GM12878 (cell line): ENCODE measurements around the gene NCBP3. TPM values are rescaled to one million over a fixed set of nuclear protein-coding genes. Genes with fewer than 3 reads are reported as not detected.

Experiments
- ATAC-seq: fragments of 200-7000 bp; cut with Tn5 transposase; 3 replicates; pipeline ENCODE4 v1.9.1; 2020; ENCODE audit warnings: mild to moderate bottlenecking, moderate library complexity
- BruUV-seq: library from RNA; stranded (reverse); fragments of 400-500 nt; replicated peaks from 2 replicates; lab custom pipeline; 2021; lab: Mats Ljungman, UMichigan
- CTCF ChIA-PET: fragments of 300-600 bp; sonication (Branson Sonifier 250); formaldehyde crosslinking; extraction: SDS; loops from one replicate; lab custom pipeline; 2021; ENCODE audit warnings: inconsistent platforms; lab: Yijun Ruan, JAX
- POLR2A ChIA-PET: fragments of 350-600 bp; formaldehyde crosslinking; extraction: SDS; loops from one replicate; lab custom pipeline; 2021; ENCODE audit warnings: inconsistent platforms; lab: Charles Lee
- RAD21 ChIA-PET: fragments of 300-600 bp; sonication (Branson Sonifier 250); formaldehyde crosslinking; loops from one replicate; lab custom pipeline; 2023; ENCODE audit warnings: antibody characterized with exemption; ENCODE audit not compliant: unreplicated experiment; lab: Charles Lee
- SMC1A ChIA-PET: fragments of 300-600 bp; sonication (Branson Sonifier 250); formaldehyde crosslinking; loops from one replicate; lab custom pipeline; 2023; ENCODE audit not compliant: unreplicated experiment, uncharacterized antibody; lab: Charles Lee
- DNase-seq: peaks from one replicate; pipeline ENCODE4 v3.0.0-alpha.2; 2011; ENCODE audit warnings: low read depth, low spot score
- FAIRE-seq: peaks from 3 replicates; lab custom pipeline; 2011; peaks lifted over from hg19 to GRCh38; lab: Jason Lieb, UNC
- H2AFZ ChIP-seq: 2 replicates; pipeline ENCODE4 v1.6.0; 2011; ENCODE audit warnings: low read depth, low read length, control low read depth; ENCODE audit not compliant: control insufficient read depth
- H3K27ac ChIP-seq: 2 replicates; pipeline ENCODE4 v1.5.1; 2011; ENCODE audit warnings: control low read depth; ENCODE audit not compliant: control insufficient read depth, insufficient read depth
- H3K27me3 ChIP-seq, 2 experiments: replicated peaks in 1 of 2; 2 replicates each; pipeline versions ENCODE4 v1.6.0 to v1.6.1; 2011; ENCODE audit warnings: low read length in 1 of 2; ENCODE audit not compliant: control insufficient read depth in 2 of 2, insufficient read depth in 2 of 2
- H3K36me3 ChIP-seq, 2 experiments: 2 replicates each; pipeline ENCODE4 v1.5.1; 2011; ENCODE audit warnings: low read length in 1 of 2; ENCODE audit not compliant: control insufficient read depth in 2 of 2, insufficient read depth in 2 of 2
- H3K4me1 ChIP-seq: 2 replicates; pipeline ENCODE4 v1.6.1; 2011; ENCODE audit warnings: mild to moderate bottlenecking, low read length, moderate library complexity, mixed read lengths; ENCODE audit not compliant: control insufficient read depth, insufficient read depth
- H3K4me2 ChIP-seq: 2 replicates; pipeline ENCODE4 v1.6.0; 2011; ENCODE audit warnings: control low read depth; ENCODE audit not compliant: control insufficient read depth, insufficient read depth
- H3K4me3 ChIP-seq: fragments of 200-600 bp; sonication (generic); 2 replicates; pipeline ENCODE4 v1.5.1; 2016
- H3K79me2 ChIP-seq: 2 replicates; pipeline ENCODE4 v1.6.0; 2011; ENCODE audit warnings: low read length; ENCODE audit not compliant: control insufficient read depth, insufficient read depth
- H3K9ac ChIP-seq: 2 replicates; pipeline ENCODE4 v1.8.0; 2011; ENCODE audit warnings: low read length, control low read depth, mixed read lengths; ENCODE audit not compliant: control insufficient read depth, insufficient read depth
- H3K9me3 ChIP-seq: replicated peaks from 3 replicates; pipeline ENCODE4 v1.5.1; 2011; ENCODE audit warnings: mild to moderate bottlenecking, low read length; ENCODE audit not compliant: control insufficient read depth, insufficient read depth
- H4K20me1 ChIP-seq: 2 replicates; pipeline ENCODE4 v1.6.0; 2011; ENCODE audit not compliant: control insufficient read depth, insufficient read depth
- MEF2B ChIP-seq: fragments of 450-650 bp; IDR thresholded peaks from 2 replicates; pipeline ENCODE4 v1.6.1; 2018; ENCODE audit warnings: mild to moderate bottlenecking, moderate library complexity; ENCODE audit not compliant: partially characterized antibody, poor library complexity, severe bottlenecking
- POLR2A ChIP-seq: IDR thresholded peaks from 2 replicates; pipeline ENCODE4 v1.6.1; 2011; ENCODE audit warnings: low read depth, mild to moderate bottlenecking, low read length
- SREBF2 ChIP-seq: IDR thresholded peaks from 2 replicates; pipeline ENCODE4 v1.6.1; 2012; ENCODE audit warnings: mild to moderate bottlenecking, low read length
- SRF ChIP-seq, 2 experiments: IDR thresholded peaks; 2 replicates each; pipeline ENCODE4 v1.6.1; 2011; ENCODE audit warnings: low read depth in 2 of 2, low read length in 2 of 2, mild to moderate bottlenecking in 1 of 2, moderate library complexity in 1 of 2
- TBL1XR1 ChIP-seq: IDR thresholded peaks from 2 replicates; pipeline ENCODE4 v1.6.1; 2012; ENCODE audit warnings: low read depth, low read length, improper control_type of control experiment
- WGBS: methylation state at CpG from one replicate; pipeline ENCODE4 v1.1.6; 2016; ENCODE audit warnings: low lambda C conversion rate; ENCODE audit not compliant: insufficient replicate concordance, insufficient coverage; ENCODE audit errors: missing lambda C conversion rate; 5-methylcytosine and 5-hydroxymethylcytosine counted together
- in situ Hi-C: fragments of 300-500 bp; cut with MboI; formaldehyde crosslinking; loops from 9 replicates; pipeline ENCODE4 v1.14.3; 2018; ENCODE audit warnings: mixed read lengths
- intact Hi-C: fragments of 100-400 bp; cut with micrococcal nuclease; formaldehyde crosslinking; loops from one replicate; pipeline ENCODE4 v1.14.2; 2022; ENCODE audit not compliant: unreplicated experiment
- polyA plus RNA-seq, 11 experiments: library from polyadenylated mRNA; depleted of rRNA in 4 of 11; unstranded in 6 of 11; stranded (reverse) in 5 of 11; fragments of >200 nt; fragmentation: Nextera tagmentation in 4 of 11; fragmentation: Illumina TruSeq in 1 of 11; extraction: Ambion mirVana in 4 of 11; extraction: Trizol in 1 of 11; gene quantifications; 1 replicate in 1 of 11; 2 replicates in 10 of 11; pipeline versions ENCODE4 v1.2.1 to v1.2.3, GENCODE V29; 2011 to 2016; ENCODE audit warnings: inconsistent platforms in 2 of 11, missing spikeins in 2 of 11, low read depth in 1 of 11
- total RNA-seq, 4 experiments: library from RNA; depleted of rRNA in 3 of 4; stranded (reverse); fragments of >200 nt in 3 of 4; fragmentation: Illumina TruSeq in 1 of 4; extraction: Trizol in 1 of 4; gene quantifications; 2 replicates each; pipeline versions ENCODE4 v1.2.1 to v1.2.3, GENCODE V29; 2013 to 2021
- TF ChIP-seq, protein P1 (sequence below): fragments of 450-650 bp; IDR thresholded peaks from 2 replicates; pipeline ENCODE4 v1.6.1; 2017; ENCODE audit warnings: low read depth, mild to moderate bottlenecking, moderate library complexity
- TF ChIP-seq, protein P2 (sequence below): fragments of 450-650 bp; IDR thresholded peaks from 2 replicates; pipeline ENCODE4 v1.6.1; 2017; ENCODE audit warnings: borderline replicate concordance
- TF ChIP-seq, protein P3 (sequence below): fragments of 450-650 bp; formaldehyde crosslinking; IDR thresholded peaks from 2 replicates; pipeline ENCODE4 v1.4.0; 2022; ENCODE audit warnings: mild to moderate bottlenecking, moderate library complexity
- TF ChIP-seq, protein P4 (sequence below): fragments of 450-650 bp; formaldehyde crosslinking; IDR thresholded peaks from 2 replicates; pipeline ENCODE4 v1.4.0; 2020; ENCODE audit warnings: mild to moderate bottlenecking, moderate library complexity
- TF ChIP-seq, protein P5 (sequence below): fragments of 450-650 bp; IDR thresholded peaks from 2 replicates; pipeline ENCODE4 v1.6.1; 2017; ENCODE audit warnings: mild to moderate bottlenecking, low read depth, inconsistent platforms; ENCODE audit not compliant: poor library complexity, severe bottlenecking

The NCBP3 gene
- total and polyA plus RNA-seq, 10 of the 15 experiments (the other 5 are each of a cell fraction or from before 2014, with no cell fraction given): 5.2 to 32.0 (median 23.2) TPM

DNA sequence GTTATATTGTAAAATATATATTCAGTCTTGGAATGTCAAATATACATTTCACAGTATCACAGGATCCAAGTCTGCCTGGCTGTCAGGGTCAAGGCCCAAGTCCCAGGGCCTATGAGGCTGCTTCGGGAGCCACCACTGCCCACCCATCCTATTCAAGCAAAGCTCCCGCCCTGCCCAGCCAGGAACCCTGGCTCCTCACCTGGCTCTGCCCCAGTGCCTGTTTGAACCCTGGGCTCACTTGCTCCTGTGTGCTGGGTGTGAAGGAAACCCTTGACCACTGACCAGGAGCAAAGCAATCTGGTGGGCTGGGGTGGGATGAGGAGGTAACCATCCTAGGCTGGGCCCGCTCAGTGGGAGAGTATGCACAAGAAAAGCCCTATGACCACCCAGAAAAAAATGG lies 72.1 kb downstream of the NCBP3 start:
- H2AFZ ChIP-seq: no peak overlapping the region
- H3K36me3 ChIP-seq: no peaks in the 10 kb centered on the region
- no peaks in the 10 kb centered on the region for H3K79me2 ChIP-seq
- peaks cover 5% of the 10 kb centered on the region for H3K4me1 ChIP-seq
- ChIA-PET SMC1A (no interaction called here), RAD21 (no interaction called here), CTCF (no interaction called here), POLR2A (no interaction called here)
- DNase-seq (no peak), FAIRE-seq (no peak), ATAC-seq (no peak)
- no peaks in the 10 kb centered on the region for H3K27me3 ChIP-seq
- H4K20me1 ChIP-seq: no peaks in the 10 kb centered on the region
- H3K9me3 ChIP-seq: no peaks in the 10 kb centered on the region
- in situ Hi-C loops: no loop called here
- BruUV-seq: no TSS peak
- 78% methylated on average over 3 of the region's 3 CpGs for WGBS
- H3K4me2 ChIP-seq: no peak overlapping the region
- intact Hi-C loops: no loop called here
- H3K27ac ChIP-seq: no peak overlapping the region
- H3K4me3 ChIP-seq: no peak overlapping the region
- H3K9ac ChIP-seq: no peak overlapping the region
- TF ChIP-seq, protein P1, sequence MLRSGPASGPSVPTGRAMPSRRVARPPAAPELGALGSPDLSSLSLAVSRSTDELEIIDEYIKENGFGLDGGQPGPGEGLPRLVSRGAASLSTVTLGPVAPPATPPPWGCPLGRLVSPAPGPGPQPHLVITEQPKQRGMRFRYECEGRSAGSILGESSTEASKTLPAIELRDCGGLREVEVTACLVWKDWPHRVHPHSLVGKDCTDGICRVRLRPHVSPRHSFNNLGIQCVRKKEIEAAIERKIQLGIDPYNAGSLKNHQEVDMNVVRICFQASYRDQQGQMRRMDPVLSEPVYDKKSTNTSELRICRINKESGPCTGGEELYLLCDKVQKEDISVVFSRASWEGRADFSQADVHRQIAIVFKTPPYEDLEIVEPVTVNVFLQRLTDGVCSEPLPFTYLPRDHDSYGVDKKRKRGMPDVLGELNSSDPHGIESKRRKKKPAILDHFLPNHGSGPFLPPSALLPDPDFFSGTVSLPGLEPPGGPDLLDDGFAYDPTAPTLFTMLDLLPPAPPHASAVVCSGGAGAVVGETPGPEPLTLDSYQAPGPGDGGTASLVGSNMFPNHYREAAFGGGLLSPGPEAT: no peak
- TF ChIP-seq, protein P2, sequence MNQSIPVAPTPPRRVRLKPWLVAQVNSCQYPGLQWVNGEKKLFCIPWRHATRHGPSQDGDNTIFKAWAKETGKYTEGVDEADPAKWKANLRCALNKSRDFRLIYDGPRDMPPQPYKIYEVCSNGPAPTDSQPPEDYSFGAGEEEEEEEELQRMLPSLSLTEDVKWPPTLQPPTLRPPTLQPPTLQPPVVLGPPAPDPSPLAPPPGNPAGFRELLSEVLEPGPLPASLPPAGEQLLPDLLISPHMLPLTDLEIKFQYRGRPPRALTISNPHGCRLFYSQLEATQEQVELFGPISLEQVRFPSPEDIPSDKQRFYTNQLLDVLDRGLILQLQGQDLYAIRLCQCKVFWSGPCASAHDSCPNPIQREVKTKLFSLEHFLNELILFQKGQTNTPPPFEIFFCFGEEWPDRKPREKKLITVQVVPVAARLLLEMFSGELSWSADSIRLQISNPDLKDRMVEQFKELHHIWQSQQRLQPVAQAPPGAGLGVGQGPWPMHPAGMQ: no peak
- TF ChIP-seq, protein P3, sequence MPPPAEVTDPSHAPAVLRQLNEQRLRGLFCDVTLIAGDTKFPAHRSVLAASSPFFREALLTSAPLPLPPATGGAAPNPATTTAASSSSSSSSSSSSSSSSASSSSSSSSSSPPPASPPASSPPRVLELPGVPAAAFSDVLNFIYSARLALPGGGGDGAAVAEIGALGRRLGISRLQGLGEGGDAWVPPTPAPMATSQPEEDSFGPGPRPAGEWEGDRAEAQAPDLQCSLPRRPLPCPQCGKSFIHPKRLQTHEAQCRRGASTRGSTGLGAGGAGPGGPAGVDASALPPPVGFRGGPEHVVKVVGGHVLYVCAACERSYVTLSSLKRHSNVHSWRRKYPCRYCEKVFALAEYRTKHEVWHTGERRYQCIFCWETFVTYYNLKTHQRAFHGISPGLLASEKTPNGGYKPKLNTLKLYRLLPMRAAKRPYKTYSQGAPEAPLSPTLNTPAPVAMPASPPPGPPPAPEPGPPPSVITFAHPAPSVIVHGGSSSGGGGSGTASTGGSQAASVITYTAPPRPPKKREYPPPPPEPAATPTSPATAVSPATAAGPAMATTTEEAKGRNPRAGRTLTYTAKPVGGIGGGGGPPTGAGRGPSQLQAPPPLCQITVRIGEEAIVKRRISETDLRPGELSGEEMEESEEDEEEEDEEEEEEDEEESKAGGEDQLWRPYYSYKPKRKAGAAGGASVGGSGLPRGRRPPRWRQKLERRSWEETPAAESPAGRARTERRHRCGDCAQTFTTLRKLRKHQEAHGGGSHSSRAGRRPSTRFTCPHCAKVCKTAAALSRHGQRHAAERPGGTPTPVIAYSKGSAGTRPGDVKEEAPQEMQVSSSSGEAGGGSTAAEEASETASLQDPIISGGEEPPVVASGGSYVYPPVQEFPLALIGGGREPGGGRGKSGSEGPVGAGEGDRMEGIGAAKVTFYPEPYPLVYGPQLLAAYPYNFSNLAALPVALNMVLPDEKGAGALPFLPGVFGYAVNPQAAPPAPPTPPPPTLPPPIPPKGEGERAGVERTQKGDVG (CRISPR knock-in tag): no peak
- TF ChIP-seq, protein P4, sequence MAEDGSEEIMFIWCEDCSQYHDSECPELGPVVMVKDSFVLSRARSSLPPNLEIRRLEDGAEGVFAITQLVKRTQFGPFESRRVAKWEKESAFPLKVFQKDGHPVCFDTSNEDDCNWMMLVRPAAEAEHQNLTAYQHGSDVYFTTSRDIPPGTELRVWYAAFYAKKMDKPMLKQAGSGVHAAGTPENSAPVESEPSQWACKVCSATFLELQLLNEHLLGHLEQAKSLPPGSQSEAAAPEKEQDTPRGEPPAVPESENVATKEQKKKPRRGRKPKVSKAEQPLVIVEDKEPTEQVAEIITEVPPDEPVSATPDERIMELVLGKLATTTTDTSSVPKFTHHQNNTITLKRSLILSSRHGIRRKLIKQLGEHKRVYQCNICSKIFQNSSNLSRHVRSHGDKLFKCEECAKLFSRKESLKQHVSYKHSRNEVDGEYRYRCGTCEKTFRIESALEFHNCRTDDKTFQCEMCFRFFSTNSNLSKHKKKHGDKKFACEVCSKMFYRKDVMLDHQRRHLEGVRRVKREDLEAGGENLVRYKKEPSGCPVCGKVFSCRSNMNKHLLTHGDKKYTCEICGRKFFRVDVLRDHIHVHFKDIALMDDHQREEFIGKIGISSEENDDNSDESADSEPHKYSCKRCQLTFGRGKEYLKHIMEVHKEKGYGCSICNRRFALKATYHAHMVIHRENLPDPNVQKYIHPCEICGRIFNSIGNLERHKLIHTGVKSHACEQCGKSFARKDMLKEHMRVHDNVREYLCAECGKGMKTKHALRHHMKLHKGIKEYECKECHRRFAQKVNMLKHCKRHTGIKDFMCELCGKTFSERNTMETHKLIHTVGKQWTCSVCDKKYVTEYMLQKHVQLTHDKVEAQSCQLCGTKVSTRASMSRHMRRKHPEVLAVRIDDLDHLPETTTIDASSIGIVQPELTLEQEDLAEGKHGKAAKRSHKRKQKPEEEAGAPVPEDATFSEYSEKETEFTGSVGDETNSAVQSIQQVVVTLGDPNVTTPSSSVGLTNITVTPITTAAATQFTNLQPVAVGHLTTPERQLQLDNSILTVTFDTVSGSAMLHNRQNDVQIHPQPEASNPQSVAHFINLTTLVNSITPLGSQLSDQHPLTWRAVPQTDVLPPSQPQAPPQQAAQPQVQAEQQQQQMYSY: no peak
- no peak for TF ChIP-seq POLR2A
- TF ChIP-seq, protein P5, sequence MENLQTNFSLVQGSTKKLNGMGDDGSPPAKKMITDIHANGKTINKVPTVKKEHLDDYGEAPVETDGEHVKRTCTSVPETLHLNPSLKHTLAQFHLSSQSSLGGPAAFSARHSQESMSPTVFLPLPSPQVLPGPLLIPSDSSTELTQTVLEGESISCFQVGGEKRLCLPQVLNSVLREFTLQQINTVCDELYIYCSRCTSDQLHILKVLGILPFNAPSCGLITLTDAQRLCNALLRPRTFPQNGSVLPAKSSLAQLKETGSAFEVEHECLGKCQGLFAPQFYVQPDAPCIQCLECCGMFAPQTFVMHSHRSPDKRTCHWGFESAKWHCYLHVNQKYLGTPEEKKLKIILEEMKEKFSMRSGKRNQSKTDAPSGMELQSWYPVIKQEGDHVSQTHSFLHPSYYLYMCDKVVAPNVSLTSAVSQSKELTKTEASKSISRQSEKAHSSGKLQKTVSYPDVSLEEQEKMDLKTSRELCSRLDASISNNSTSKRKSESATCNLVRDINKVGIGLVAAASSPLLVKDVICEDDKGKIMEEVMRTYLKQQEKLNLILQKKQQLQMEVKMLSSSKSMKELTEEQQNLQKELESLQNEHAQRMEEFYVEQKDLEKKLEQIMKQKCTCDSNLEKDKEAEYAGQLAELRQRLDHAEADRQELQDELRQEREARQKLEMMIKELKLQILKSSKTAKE: no peak
- TF ChIP-seq MEF2B: no peak
- no peak for TF ChIP-seq SRF (IDR thresholded peaks at IDR 0.05; ENCODE audit: low read depth in 2 of 2, low read length in 2 of 2)
- TF ChIP-seq TBL1XR1: no peak
- no peak for TF ChIP-seq SREBF2
